Astrocyte (in vitro differentiated cells and primary cell): ENCODE results near the gene AQP1. TPM values are rescaled to one million over a fixed set of nuclear protein-coding genes. Genes with fewer than 3 reads are reported as not detected.

ENCODE experiments used
- DNase-seq: peaks from one replicate; pipeline ENCODE4 v3.0.0-alpha.2; 2010; ENCODE audit warnings: low read depth
- FAIRE-seq: peaks from 2 replicates; lab custom pipeline; 2011; peaks lifted over from hg19 to GRCh38; lab: Jason Lieb, UNC
- H2AFZ ChIP-seq: 2 replicates; pipeline ENCODE4 v1.6.0; 2012; ENCODE audit warnings: low read depth, low read length, inconsistent platforms
- H3K27ac ChIP-seq: 2 replicates; pipeline ENCODE4 v1.5.1; 2011; ENCODE audit warnings: low read depth, low read length, inconsistent platforms
- H3K27me3 ChIP-seq: 2 replicates; pipeline ENCODE4 v1.6.0; 2011; ENCODE audit warnings: low read length, inconsistent platforms; ENCODE audit not compliant: insufficient read depth
- H3K36me3 ChIP-seq: 2 replicates; pipeline ENCODE4 v1.5.1; 2011; ENCODE audit warnings: low read length, inconsistent platforms; ENCODE audit not compliant: insufficient read depth
- H3K4me1 ChIP-seq: 2 replicates; pipeline ENCODE4 v1.5.1; 2011; ENCODE audit warnings: low read length, inconsistent platforms; ENCODE audit not compliant: insufficient read depth
- H3K4me2 ChIP-seq: 2 replicates; pipeline ENCODE4 v1.6.0; 2012; ENCODE audit warnings: low read length, inconsistent platforms
- H3K4me3 ChIP-seq: 2 replicates; pipeline ENCODE4 v1.5.1; 2011; ENCODE audit warnings: low read depth, mild to moderate bottlenecking, low read length, inconsistent platforms; ENCODE audit not compliant: insufficient read depth
- H3K79me2 ChIP-seq: 2 replicates; pipeline ENCODE4 v1.6.0; 2012; ENCODE audit warnings: mild to moderate bottlenecking, low read length, inconsistent platforms; ENCODE audit not compliant: insufficient read depth
- H3K9ac ChIP-seq: 2 replicates; pipeline ENCODE4 v1.6.0; 2012; ENCODE audit warnings: mild to moderate bottlenecking, low read length, inconsistent platforms
- H3K9me3 ChIP-seq: 2 replicates; pipeline ENCODE4 v1.5.1; 2012; ENCODE audit warnings: low read depth, mild to moderate bottlenecking, low read length, inconsistent platforms; ENCODE audit not compliant: insufficient read depth
- H4K20me1 ChIP-seq: 2 replicates; pipeline ENCODE4 v1.6.0; 2012; ENCODE audit warnings: low read length, inconsistent platforms; ENCODE audit not compliant: insufficient read depth
- H3K27ac Mint-ChIP-seq: one replicate; pipeline ENCODE4 v1.8.0; 2021; ENCODE audit warnings: mild to moderate bottlenecking, mixed read lengths; ENCODE audit not compliant: unreplicated experiment
- H3K27me3 Mint-ChIP-seq: one replicate; pipeline ENCODE4 v1.8.0; 2021; ENCODE audit warnings: low read depth, mixed read lengths; ENCODE audit not compliant: unreplicated experiment
- H3K36me3 Mint-ChIP-seq: one replicate; pipeline ENCODE4 v1.8.0; 2021; ENCODE audit warnings: low read depth, mixed read lengths; ENCODE audit not compliant: unreplicated experiment
- H3K4me1 Mint-ChIP-seq: one replicate; pipeline ENCODE4 v1.8.0; 2021; ENCODE audit warnings: low read depth, mixed read lengths; ENCODE audit not compliant: unreplicated experiment
- H3K4me3 Mint-ChIP-seq: one replicate; pipeline ENCODE4 v1.8.0; 2021; ENCODE audit warnings: mild to moderate bottlenecking, moderate library complexity, mixed read lengths; ENCODE audit not compliant: unreplicated experiment
- H3K9me3 Mint-ChIP-seq: one replicate; pipeline ENCODE4 v1.8.0; 2021; ENCODE audit warnings: mild to moderate bottlenecking, mixed read lengths; ENCODE audit not compliant: unreplicated experiment
- CTCF ChIP-seq: IDR thresholded peaks from 2 replicates; pipeline ENCODE4 v1.5.1; 2011; ENCODE audit warnings: low read depth, mild to moderate bottlenecking, inconsistent platforms, low read length, moderate library complexity; ENCODE audit not compliant: insufficient read depth
- EZH2 ChIP-seq: IDR thresholded peaks from 2 replicates; pipeline ENCODE4 v1.6.1; 2012; ENCODE audit warnings: mild to moderate bottlenecking, low read length, inconsistent platforms; ENCODE audit not compliant: insufficient read depth
- total RNA-seq: library from RNA; stranded (reverse); gene quantifications from 2 replicates; pipeline ENCODE4 v1.2.1, GENCODE V29; 2021

The AQP1 gene
- total RNA-seq, 1 donor from 2014 or later = 6.7 TPM

GRCh38 chr7:30965883-30966282, 54.2 kb downstream of the AQP1 start:
- Histone ChIP-seq H3K36me3 (no peaks in the 10 kb centered on the region), H3K4me3 (no peak overlapping the region), H3K9ac (no peak overlapping the region), H3K4me2 (no peak overlapping the region), H3K9me3 (no peaks in the 10 kb centered on the region), H3K27me3 (peaks cover 26% of the 10 kb centered on the region), H3K27ac (no peak overlapping the region), H2AFZ (no peak overlapping the region), H4K20me1 (no peaks in the 10 kb centered on the region), H3K4me1 (no peaks in the 10 kb centered on the region), H3K79me2 (no peaks in the 10 kb centered on the region)
- Mint-ChIP-seq H3K27ac (no peak overlapping the region), H3K4me3 (no peak overlapping the region), H3K36me3 (no peaks in the 10 kb centered on the region), H3K4me1 (no peaks in the 10 kb centered on the region), H3K9me3 (no peaks in the 10 kb centered on the region), H3K27me3 (peaks cover 65% of the 10 kb centered on the region)
- DNase-seq (no peak), FAIRE-seq (no peak)
- TF ChIP-seq EZH2 = no peak

GRCh38 chr7:30968294-30968693, 56.6 kb downstream of the AQP1 start:
- no peaks in the 10 kb centered on the region for H3K79me2 ChIP-seq
- H3K4me1 Mint-ChIP-seq = no peaks in the 10 kb centered on the region
- no peaks in the 10 kb centered on the region for H3K36me3 Mint-ChIP-seq
- H3K27ac Mint-ChIP-seq = no peak overlapping the region
- peaks cover 80% of the 10 kb centered on the region for H3K27me3 Mint-ChIP-seq
- H3K27me3 ChIP-seq = peaks cover 42% of the 10 kb centered on the region
- no peaks in the 10 kb centered on the region for H3K9me3 Mint-ChIP-seq
- H3K27ac ChIP-seq = no peak overlapping the region
- no peaks in the 10 kb centered on the region for H4K20me1 ChIP-seq
- TF ChIP-seq EZH2 = no peak
- TF ChIP-seq CTCF = no peak
- no peaks in the 10 kb centered on the region for H3K4me1 ChIP-seq
- no peak overlapping the region for H3K4me3 ChIP-seq
- no peaks in the 10 kb centered on the region for H3K9me3 ChIP-seq
- no peak overlapping the region for H3K4me2 ChIP-seq
- H3K4me3 Mint-ChIP-seq = no peak overlapping the region
- no peak for FAIRE-seq
- no peak for DNase-seq
- no peak overlapping the region for H3K9ac ChIP-seq
- no peak overlapping the region for H2AFZ ChIP-seq
- H3K36me3 ChIP-seq = no peaks in the 10 kb centered on the region

- no peaks in the 10 kb centered on the region for H3K36me3 ChIP-seq
- H3K27ac ChIP-seq = no peak overlapping the region
- H3K9me3 Mint-ChIP-seq = no peaks in the 10 kb centered on the region
- H3K4me2 ChIP-seq = no peak overlapping the region
- H3K4me3 Mint-ChIP-seq = no peak overlapping the region
- no peak overlapping the region for H3K4me3 ChIP-seq
- H3K9ac ChIP-seq = no peak overlapping the region
- H3K27me3 Mint-ChIP-seq = peaks cover 78% of the 10 kb centered on the region
- H3K4me1 ChIP-seq = no peaks in the 10 kb centered on the region
- H3K27me3 ChIP-seq = peaks cover 44% of the 10 kb centered on the region
- no peaks in the 10 kb centered on the region for H3K9me3 ChIP-seq
- TF ChIP-seq EZH2 (no peak), CTCF (no peak)
- DNase-seq (no peak), FAIRE-seq (no peak)
- no peaks in the 10 kb centered on the region for H4K20me1 ChIP-seq
- no peaks in the 10 kb centered on the region for H3K36me3 Mint-ChIP-seq
- H3K4me1 Mint-ChIP-seq = no peaks in the 10 kb centered on the region
- no peaks in the 10 kb centered on the region for H3K79me2 ChIP-seq
- H2AFZ ChIP-seq = no peak overlapping the region
- H3K27ac Mint-ChIP-seq = no peak overlapping the region
These were observed 57.3 kb downstream of the AQP1 start for GRCh38 chr7:30968747-30969603.
